Measurements from ENCODE around the gene SH3GL2. TPM values are rescaled to one million over a fixed set of nuclear protein-coding genes. Genes with fewer than 3 reads are reported as not detected.

SH3GL2 gene
- total RNA-seq, 1 donor from 2014 or later: 0.20 TPM

DNA sequence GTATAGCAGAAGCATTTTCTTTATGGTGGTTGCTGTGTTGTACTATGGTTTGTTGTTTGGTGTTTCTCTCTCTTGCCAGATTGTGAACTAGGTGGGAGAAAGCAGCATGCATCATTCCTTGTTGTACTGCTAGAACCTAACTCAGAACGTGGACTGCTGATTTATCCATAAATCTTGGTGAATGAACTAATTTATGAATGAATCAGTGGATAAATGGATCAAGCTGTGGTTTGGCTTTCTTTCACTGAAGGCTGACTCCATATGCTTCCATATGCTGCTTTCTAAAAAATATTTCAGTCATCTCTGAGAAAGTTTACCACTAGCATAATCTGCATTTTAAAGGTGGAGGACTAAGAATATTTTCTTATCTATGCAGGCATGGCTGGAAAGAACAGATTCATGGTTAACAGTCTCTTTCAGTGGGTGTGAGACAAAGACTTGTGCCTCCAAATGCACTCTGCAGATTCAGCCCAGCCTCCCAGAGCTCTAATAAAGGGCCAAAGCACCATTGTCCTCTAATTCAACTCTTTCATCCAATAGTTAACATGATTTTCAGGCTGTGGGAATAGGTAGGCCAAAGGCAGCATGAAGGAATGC, 237.7 kb downstream of the SH3GL2 start:
- DNase-seq: peak; percentile 51

- no peak for DNase-seq
Observed at GRCh38 chr9:17824191-17824590, 245.3 kb downstream of the SH3GL2 start.

- no peak for DNase-seq
Observed at GRCh38 chr9:17824616-17825264, 245.9 kb downstream of the SH3GL2 start.

DNA sequence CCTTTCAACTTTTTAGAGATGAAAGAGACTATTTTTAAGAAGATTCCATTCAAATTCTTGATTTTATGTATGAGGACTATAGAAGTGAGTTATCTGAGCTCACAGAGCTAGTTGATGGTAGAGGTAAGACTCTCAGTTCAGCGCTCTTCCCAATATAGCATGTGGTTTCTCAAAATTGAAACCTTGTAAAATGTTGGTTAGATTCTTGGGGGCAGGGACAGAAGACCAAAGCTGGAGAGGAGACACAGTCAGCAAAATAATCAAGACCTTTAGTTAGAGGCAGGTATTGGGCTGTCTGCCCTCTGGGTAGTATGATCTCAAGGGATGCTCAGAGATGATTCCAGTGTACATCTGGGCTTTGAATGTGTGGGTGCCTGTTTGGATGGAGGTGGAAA, 246.4 kb downstream of the SH3GL2 start:
- DNase-seq: no peak

- no peak for DNase-seq
Observed at GRCh38 chr9:17829064-17829463, 250.2 kb downstream of the SH3GL2 start.

DNA sequence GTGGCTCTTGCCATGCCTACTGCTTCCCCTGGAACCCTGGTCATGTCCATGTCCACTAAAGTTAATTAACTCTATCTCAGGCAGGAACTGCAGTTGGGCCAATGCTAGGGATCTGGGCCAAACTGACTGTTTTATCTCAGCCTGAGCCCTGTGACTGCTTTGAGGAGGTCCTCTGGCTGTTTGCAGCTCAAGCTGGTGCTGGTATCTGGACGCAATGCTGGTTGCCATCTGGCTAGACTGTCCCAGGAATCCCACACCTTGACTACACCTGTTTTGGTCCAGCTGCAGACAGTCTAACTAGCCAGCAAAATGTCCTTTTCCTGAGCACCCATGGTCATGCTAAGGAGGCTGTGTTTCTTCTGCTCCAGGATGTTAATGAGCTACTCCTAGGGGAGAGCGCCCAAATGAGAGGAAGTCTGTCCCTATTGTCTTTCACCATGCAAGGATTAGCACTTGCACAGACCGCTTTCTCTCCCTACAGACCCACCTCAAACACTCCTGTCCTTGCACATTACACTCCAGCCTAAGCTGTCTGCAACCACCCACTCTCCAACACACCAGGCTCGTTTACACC, 251.0 kb downstream of the SH3GL2 start:
- no peak for DNase-seq

DNA sequence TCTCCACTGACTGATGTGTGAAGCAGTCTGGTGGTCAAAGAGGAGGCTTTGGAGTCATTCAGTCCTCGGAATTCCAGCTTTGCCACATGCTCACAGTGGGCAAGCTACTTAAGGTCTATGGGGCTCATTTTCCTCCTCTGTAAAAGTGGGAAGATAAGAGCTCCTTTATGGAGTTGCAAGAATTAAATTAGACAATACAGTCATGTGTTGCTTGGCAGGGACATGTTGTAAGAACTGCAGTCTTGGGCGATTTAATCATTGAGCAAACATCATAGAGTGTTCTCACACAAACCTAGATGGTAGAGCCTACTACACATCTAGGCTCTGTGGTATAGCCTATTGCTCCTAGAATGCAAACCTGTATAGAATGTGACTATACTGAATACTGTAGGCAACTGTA, 253.9 kb downstream of the SH3GL2 start:
- DNase-seq: no peak

- DNase-seq: no peak
Observed at GRCh38 chr9:17833846-17834245, 255.0 kb downstream of the SH3GL2 start.

DNA sequence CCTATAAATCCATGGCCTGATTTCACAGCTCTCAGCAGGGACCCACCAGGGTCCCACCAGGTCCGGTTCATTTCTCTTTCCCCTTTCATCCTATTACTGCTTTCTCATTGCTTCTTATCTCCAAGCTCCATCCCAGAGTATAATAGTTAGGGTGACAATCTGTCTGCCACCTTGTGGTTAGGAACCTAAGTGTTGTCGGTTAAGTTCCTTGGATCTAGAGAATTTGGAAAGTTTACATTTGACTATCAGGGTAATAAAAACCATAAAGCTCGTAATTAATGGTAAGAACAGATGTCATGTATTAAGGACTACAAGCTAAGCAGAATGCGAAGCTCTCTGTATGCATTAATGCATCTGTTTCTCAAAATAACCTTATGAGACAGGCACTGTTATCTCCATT, 259.1 kb downstream of the SH3GL2 start:
- no peak for DNase-seq

DNA sequence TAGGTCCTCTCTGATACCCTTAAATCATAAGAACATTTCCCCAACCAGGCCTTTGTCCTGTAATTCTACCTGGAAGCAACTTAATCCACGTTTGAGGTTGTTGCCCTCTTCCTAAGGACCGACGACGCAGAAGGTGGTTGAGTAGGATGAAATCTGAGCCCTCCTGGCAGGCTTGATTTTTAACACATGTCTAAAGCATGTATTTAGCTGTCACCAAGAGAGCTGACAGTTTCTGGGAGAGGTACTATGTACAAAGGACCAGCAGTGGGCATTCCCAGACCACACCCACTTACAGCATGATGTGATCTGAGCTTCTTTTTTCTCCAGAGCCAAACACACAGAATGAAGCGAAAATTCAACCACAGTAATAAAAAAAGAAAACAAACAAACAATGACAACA, 260.9 kb downstream of the SH3GL2 start:
- no peak for DNase-seq

DNA sequence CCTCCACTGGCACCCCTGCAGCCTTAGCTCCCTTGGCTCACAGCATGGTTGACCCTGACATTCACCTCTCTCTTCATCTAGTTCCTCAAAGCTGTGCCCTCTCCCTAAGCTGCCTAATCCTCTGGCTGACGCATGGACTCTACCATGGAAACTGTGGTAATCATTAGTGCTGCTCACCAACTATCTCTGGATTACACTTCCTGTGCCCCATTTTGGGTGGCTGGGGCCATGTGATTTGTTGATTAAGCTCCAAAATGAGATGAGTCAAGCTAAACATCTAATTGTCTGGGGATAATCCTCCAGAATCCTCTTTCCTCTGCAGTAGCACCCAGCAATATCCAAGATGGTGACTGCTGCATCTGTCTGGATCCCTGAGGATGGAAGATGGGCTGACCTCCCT, 264.4 kb downstream of the SH3GL2 start:
- DNase-seq: no peak

All from skin of body (tissue), 2 donors.